ENCODE results near the gene CD81. TPM values are rescaled to one million over a fixed set of nuclear protein-coding genes. Genes with fewer than 3 reads are reported as not detected.

The CD81 gene
- total and polyA plus RNA-seq, 10 of the 15 experiments (the other 5 are each of a cell fraction or from before 2014, with no cell fraction given), result 2.0 to 145 (median 57.2) TPM

DNA sequence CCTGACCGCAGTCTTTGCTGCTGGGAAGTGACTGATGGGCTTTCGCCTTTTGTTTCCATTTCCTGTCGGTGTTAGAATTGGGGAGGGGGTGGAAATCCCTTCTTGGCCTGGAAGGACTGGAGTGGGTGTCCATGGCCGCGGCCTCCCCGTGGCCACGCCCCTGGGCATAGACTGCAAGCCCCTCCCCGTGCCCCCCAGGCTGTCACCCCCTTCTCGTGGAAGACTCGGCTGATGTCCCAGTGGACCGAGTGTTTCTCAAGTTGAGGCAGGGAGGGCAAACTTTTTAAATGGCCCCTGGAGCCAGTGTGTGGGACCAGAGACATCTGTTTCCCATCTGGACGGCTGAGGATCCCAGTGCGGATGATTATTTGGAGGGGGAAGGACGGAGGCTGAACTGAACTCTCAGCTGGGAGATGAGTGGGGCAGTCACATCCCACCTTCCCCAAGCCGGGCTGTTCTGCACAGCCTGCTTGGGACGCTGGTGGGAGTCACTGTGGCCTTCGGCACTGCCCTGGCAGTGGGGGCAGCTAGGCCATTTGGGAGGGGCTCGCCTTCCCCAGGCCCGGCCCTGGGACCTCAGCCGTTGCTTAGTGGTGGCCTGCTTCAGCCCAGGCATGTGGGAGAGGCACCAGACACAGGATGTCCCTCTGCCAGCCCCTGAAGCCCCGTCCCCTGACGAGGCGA is 1.6 kb downstream of the CD81 start:
- Histone ChIP-seq H3K36me3 (ENCODE audit: control insufficient read depth in 2 of 2, insufficient read depth in 2 of 2, low read length in 1 of 2) (no peaks in the 10 kb centered on the region; a peak in 1 of 4 replicates), H3K9ac (ENCODE audit: control insufficient read depth, insufficient read depth, low read length) (peak overlapping the region; percentile 80), H3K27ac (ENCODE audit: control insufficient read depth, insufficient read depth) (peak overlapping the region; percentile 74), H3K9me3 (replicated peaks; ENCODE audit: control insufficient read depth, insufficient read depth, low read length) (no peaks in the 10 kb centered on the region; the same call in 2 of the 3 replicates), H4K20me1 (ENCODE audit: control insufficient read depth, insufficient read depth) (no peaks in the 10 kb centered on the region; the same call in none of the 2 replicates), H3K4me3 (peak overlapping the region; percentile 97), H3K4me2 (ENCODE audit: control insufficient read depth, insufficient read depth) (peak overlapping the region; percentile 87), H3K27me3 (replicated peaks in 1 of 2; ENCODE audit: control insufficient read depth in 2 of 2, insufficient read depth in 2 of 2, low read length in 1 of 2) (no peaks in the 10 kb centered on the region), H3K4me1 (ENCODE audit: control insufficient read depth, insufficient read depth, low read length) (peaks cover 39% of the 10 kb centered on the region), H3K79me2 (ENCODE audit: control insufficient read depth, insufficient read depth, low read length) (peaks cover 58% of the 10 kb centered on the region), H2AFZ (ENCODE audit: control insufficient read depth, low read depth, low read length) (no peak overlapping the region)
- in situ Hi-C loops (cut with MboI) (loop anchor here (25.0 kb wide), 1 partner anchor 1566 kb away; the partner anchor contains the start of genes PIDD1, PNPLA2 and RPLP2), intact Hi-C loops (cut with micrococcal nuclease; ENCODE audit: unreplicated experiment) (no loop called here)
- RAD21 ChIA-PET (ENCODE audit: unreplicated experiment), result interaction anchor here (1.4 to 2.4 kb wide), 3 partner anchors 8 to 74 kb away, joined by 4 to 18 read pairs (median 11); partner anchors contain the start of gene TSSC4
- CTCF ChIA-PET, result interaction anchor here (1.0 to 1.5 kb wide), 2 partner anchors 21 to 72 kb away, joined by 3 to 5 read pairs; no protein-coding TSS in a partner anchor
- BruUV-seq (replicated peaks), result no TSS peak
- POLR2A ChIA-PET, result interaction anchor here (1.8 to 2.3 kb wide), 2 partner anchors 8 to 22 kb away, joined by 9 to 31 read pairs; partner anchors contain the start of gene TSSC4
- no peak for DNase-seq (ENCODE audit: low read depth, low spot score)
- ATAC-seq, result no peak
- SMC1A ChIA-PET (ENCODE audit: uncharacterized antibody, unreplicated experiment), result interaction anchor here (1.1 to 2.4 kb wide), 3 partner anchors 9 to 22 kb away, joined by 5 to 11 read pairs (median 5); partner anchors contain the start of gene TSSC4
- 1% methylated on average over 23 of the region's 23 CpGs for WGBS (ENCODE audit: insufficient coverage, insufficient replicate concordance, low lambda C conversion rate, missing lambda C conversion rate)
- TF ChIP-seq POLR2A (IDR thresholded peaks at IDR 0.05; ENCODE audit: low read depth, low read length) (peak; percentile 22; the same call in 1 of the 2 replicates), STAT1 (conservative IDR thresholded peaks at IDR 0.05) (no peak), RAD51 (IDR thresholded peaks at IDR 0.05) (no peak), EP300 (IDR thresholded peaks at IDR 0.05; ENCODE audit: borderline replicate concordance in 1 of 2, control insufficient read depth in 1 of 2, low read depth in 2 of 2, low read length in 2 of 2) (no peak), POLR2AphosphoS5 (IDR thresholded peaks at IDR 0.05; ENCODE audit: low read length) (peak; percentile 51; the same call in 1 of the 2 replicates)
- FAIRE-seq, result no peak

All from GM12878 (cell line).